GM23338 (cell line): ENCODE data around the gene PLPPR2. TPM values are rescaled to one million over a fixed set of nuclear protein-coding genes. Genes with fewer than 3 reads are reported as not detected.

Experiments
- ATAC-seq: fragments of 200-7000 bp; cut with Tn5 transposase; 3 replicates; pipeline ENCODE4 v1.9.1; 2020
- DNase-seq: peaks from one replicate; pipeline ENCODE4 v3.0.0-alpha.2; 2015; ENCODE audit warnings: low spot score
- H2AFZ ChIP-seq: fragments of 200-600 bp; sonication (generic); 2 replicates; pipeline ENCODE4 v1.8.0; 2016; ENCODE audit warnings: antibody characterized with exemption, mild to moderate bottlenecking, moderate library complexity
- H3F3A ChIP-seq: fragments of 200-600 bp; sonication (generic); replicated peaks from 2 replicates; pipeline ENCODE4 v1.8.0; 2017; ENCODE audit warnings: antibody characterized with exemption, mixed run types, low read depth
- H3K27ac ChIP-seq: fragments of 200-600 bp; sonication (generic); 2 replicates; pipeline ENCODE4 v1.6.1; 2016; ENCODE audit warnings: low read depth
- H3K27me3 ChIP-seq: fragments of 200-600 bp; sonication (generic); 2 replicates; pipeline ENCODE4 v1.8.0; 2016; ENCODE audit warnings: mild to moderate bottlenecking, mixed run types, moderate library complexity; ENCODE audit not compliant: insufficient read depth
- H3K36me3 ChIP-seq: fragments of 200-600 bp; sonication (generic); 2 replicates; pipeline ENCODE4 v1.8.0; 2016; ENCODE audit warnings: mild to moderate bottlenecking; ENCODE audit not compliant: insufficient read depth
- H3K4me1 ChIP-seq: fragments of 200-600 bp; sonication (generic); 2 replicates; pipeline ENCODE4 v1.8.0; 2016; ENCODE audit warnings: mild to moderate bottlenecking, moderate library complexity; ENCODE audit not compliant: insufficient read depth
- H3K4me2 ChIP-seq: fragments of 200-600 bp; sonication (generic); 2 replicates; pipeline ENCODE4 v1.7.1; 2017; ENCODE audit warnings: mixed run types
- H3K4me3 ChIP-seq: fragments of 200-600 bp; sonication (generic); 2 replicates; pipeline ENCODE4 v1.6.1; 2016; ENCODE audit warnings: mixed run types
- H3K79me2 ChIP-seq: fragments of 200-600 bp; sonication (generic); replicated peaks from 2 replicates; pipeline ENCODE4 v1.8.0; 2017; ENCODE audit warnings: mild to moderate bottlenecking; ENCODE audit not compliant: insufficient read depth
- H3K9me2 ChIP-seq: fragments of 200-600 bp; sonication (generic); 2 replicates; pipeline ENCODE4 v1.8.0; 2017; ENCODE audit not compliant: insufficient read depth
- H4K20me1 ChIP-seq: fragments of 200-600 bp; sonication (generic); replicated peaks from 2 replicates; pipeline ENCODE4 v1.8.0; 2017; ENCODE audit warnings: mild to moderate bottlenecking; ENCODE audit not compliant: insufficient read depth
- H3K27ac Mint-ChIP-seq: 2 replicates; pipeline ENCODE4 v1.8.0; 2020; ENCODE audit warnings: inconsistent platforms, mild to moderate bottlenecking, moderate library complexity, mixed read lengths
- H3K27me3 Mint-ChIP-seq: 3 replicates; pipeline ENCODE4 v1.8.0; 2022; ENCODE audit warnings: low read depth, mild to moderate bottlenecking, moderate library complexity, mixed read lengths, inconsistent platforms; ENCODE audit not compliant: insufficient read depth, poor library complexity
- H3K36me3 Mint-ChIP-seq: 3 replicates; pipeline ENCODE4 v1.8.0; 2021; ENCODE audit warnings: low read depth, mild to moderate bottlenecking, inconsistent platforms, moderate library complexity, mixed read lengths
- H3K4me1 Mint-ChIP-seq: 3 replicates; pipeline ENCODE4 v1.8.0; 2020; ENCODE audit warnings: mild to moderate bottlenecking, inconsistent platforms, mixed read lengths
- H3K4me3 Mint-ChIP-seq: 3 replicates; pipeline ENCODE4 v1.8.0; 2021; ENCODE audit warnings: moderate library complexity, mild to moderate bottlenecking, inconsistent platforms, mixed read lengths
- H3K9me3 Mint-ChIP-seq: 3 replicates; pipeline ENCODE4 v1.8.0; 2020; ENCODE audit warnings: moderate library complexity, mild to moderate bottlenecking, inconsistent platforms, mixed read lengths
- CREB1 ChIP-seq: fragments of 250-450 bp; sonication (Bioruptor Pico); IDR thresholded peaks from 2 replicates; pipeline ENCODE4 v1.5.0; 2020; ENCODE audit warnings: low read depth, mild to moderate bottlenecking, moderate library complexity
- EZH2 ChIP-seq: fragments of 200-600 bp; sonication (generic); IDR thresholded peaks from one replicate; pipeline ENCODE4 v1.8.0; 2017; ENCODE audit warnings: antibody characterized with exemption, mild to moderate bottlenecking, low read depth; ENCODE audit not compliant: unreplicated experiment
- EZH2phosphoT487 ChIP-seq: fragments of 200-600 bp; sonication (generic); IDR thresholded peaks from one replicate; pipeline ENCODE4 v1.8.1; 2018; ENCODE audit warnings: antibody characterized with exemption; ENCODE audit not compliant: unreplicated experiment
- JUNB ChIP-seq: IDR thresholded peaks from one replicate; pipeline ENCODE4 v1.6.1; 2016; ENCODE audit warnings: antibody characterized with exemption; ENCODE audit not compliant: unreplicated experiment
- NANOG ChIP-seq: IDR thresholded peaks from 2 replicates; pipeline ENCODE4 v1.6.1; 2016; ENCODE audit warnings: antibody characterized with exemption, borderline replicate concordance
- POLR2AphosphoS5 ChIP-seq: IDR thresholded peaks from 2 replicates; pipeline ENCODE4 v1.6.1; 2016; ENCODE audit warnings: antibody characterized with exemption, low read depth
- STAT1 ChIP-seq: IDR thresholded peaks from one replicate; pipeline ENCODE4 v1.6.1; 2016; ENCODE audit warnings: antibody characterized with exemption; ENCODE audit not compliant: unreplicated experiment
- ZNF114 ChIP-seq: fragments of 250-450 bp; sonication (Bioruptor Pico); IDR thresholded peaks from 2 replicates; pipeline ENCODE4 v1.5.0; 2020; ENCODE audit warnings: mild to moderate bottlenecking, moderate library complexity
- ZNF331 ChIP-seq: fragments of 250-450 bp; sonication (Bioruptor Pico); IDR thresholded peaks from 2 replicates; pipeline ENCODE4 v1.5.0; 2020; ENCODE audit warnings: low read depth, mild to moderate bottlenecking, moderate library complexity
- polyA plus RNA-seq: library from polyadenylated mRNA; unstranded; fragments of >200 nt; fragmentation: Nextera tagmentation; extraction: Ambion mirVana; gene quantifications from 2 replicates; pipeline ENCODE4 v1.2.1, GENCODE V29; 2016
- total RNA-seq: library from RNA; depleted of rRNA; stranded (reverse); fragments of >200 nt; shearing (Covaris generic); gene quantifications from 2 replicates; pipeline ENCODE4 v1.2.3, GENCODE V29; 2014
- TF ChIP-seq, protein P1 (sequence below): IDR thresholded peaks from one replicate; pipeline ENCODE4 v1.6.1; 2018; ENCODE audit warnings: antibody characterized with exemption; ENCODE audit not compliant: unreplicated experiment
- TF ChIP-seq, protein P2 (sequence below), 2 experiments: fragments of 200-600 bp in 1 of 2; sonication (generic) in 1 of 2; conservative IDR thresholded peaks; 2 replicates each; pipeline versions ENCODE4 v1.5.1 to v1.6.1; 2016 to 2017; ENCODE audit warnings: antibody characterized with exemption in 2 of 2, low read depth in 2 of 2, mild to moderate bottlenecking in 2 of 2, moderate library complexity in 1 of 2
- TF ChIP-seq, protein P3 (sequence below): IDR thresholded peaks from 2 replicates; pipeline ENCODE4 v1.6.1; 2016; ENCODE audit warnings: antibody characterized with exemption
- TF ChIP-seq, protein P4 (sequence below): fragments of 250-450 bp; sonication (Bioruptor Pico); IDR thresholded peaks from 2 replicates; pipeline ENCODE4 v1.5.0; 2020; ENCODE audit warnings: mild to moderate bottlenecking, moderate library complexity

The PLPPR2 gene
- total and polyA plus RNA-seq, 2 experiments from 2014 or later = 9.0 to 12.0 TPM

DNA sequence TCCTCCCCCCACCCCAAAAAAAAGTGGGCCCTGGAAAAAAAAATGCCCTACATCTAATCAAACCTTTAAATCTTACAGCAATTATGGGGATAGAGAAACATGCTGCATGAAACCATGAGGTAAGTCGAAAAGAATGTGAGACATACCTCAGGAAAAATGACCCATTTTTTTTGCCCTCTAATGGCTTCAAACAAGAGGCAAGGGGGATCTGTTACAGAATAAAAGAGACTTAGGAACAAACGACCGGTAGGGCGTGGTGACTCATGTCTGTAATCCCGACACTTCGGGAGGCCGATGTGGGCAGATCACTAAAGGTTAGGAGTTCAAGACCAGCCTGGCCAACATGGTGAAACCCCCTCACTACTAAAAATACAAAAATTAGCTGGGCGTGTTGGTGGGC is 55.5 kb downstream of the PLPPR2 start:
- peaks cover 24% of the 10 kb centered on the region for H3K36me3 Mint-ChIP-seq

More for the DNA sequence above, 55.5 kb downstream of the PLPPR2 start:
- H3K9me3 Mint-ChIP-seq = no peaks in the 10 kb centered on the region
- Histone ChIP-seq H3K4me2 (no peak overlapping the region), H3K36me3 (no peaks in the 10 kb centered on the region; the same call in 1 of the 2 replicates), H3K4me3 (no peak overlapping the region), H4K20me1 (peaks cover 11% of the 10 kb centered on the region), H3K27me3 (no peaks in the 10 kb centered on the region), H3K79me2 (no peaks in the 10 kb centered on the region), H2AFZ (no peak overlapping the region), H3K4me1 (peaks cover 2% of the 10 kb centered on the region; the same call in 1 of the 2 replicates), H3K27ac (no peak overlapping the region), H3F3A (0 out of 2 replicates have a peak, but pooled peaks cover 2% of the 10 kb centered on the region), H3K9me2 (no peaks in the 10 kb centered on the region)
- H3K4me3 Mint-ChIP-seq = no peak overlapping the region
- H3K4me1 Mint-ChIP-seq = no peaks in the 10 kb centered on the region; the same call in 2 of the 3 replicates
- H3K27ac Mint-ChIP-seq = no peak overlapping the region
- DNase-seq (no peak), ATAC-seq (no peak)
- peaks cover 2% of the 10 kb centered on the region for H3K27me3 Mint-ChIP-seq
- TF ChIP-seq NANOG (no peak), ZNF331 (CRISPR knock-in tag) (no peak), POLR2AphosphoS5 (no peak), JUNB (no peak), ZNF114 (CRISPR knock-in tag) (no peak), STAT1 (no peak), CREB1 (CRISPR knock-in tag) (no peak), EZH2phosphoT487 (no peak), EZH2 (no peak)
- TF ChIP-seq, protein P1, sequence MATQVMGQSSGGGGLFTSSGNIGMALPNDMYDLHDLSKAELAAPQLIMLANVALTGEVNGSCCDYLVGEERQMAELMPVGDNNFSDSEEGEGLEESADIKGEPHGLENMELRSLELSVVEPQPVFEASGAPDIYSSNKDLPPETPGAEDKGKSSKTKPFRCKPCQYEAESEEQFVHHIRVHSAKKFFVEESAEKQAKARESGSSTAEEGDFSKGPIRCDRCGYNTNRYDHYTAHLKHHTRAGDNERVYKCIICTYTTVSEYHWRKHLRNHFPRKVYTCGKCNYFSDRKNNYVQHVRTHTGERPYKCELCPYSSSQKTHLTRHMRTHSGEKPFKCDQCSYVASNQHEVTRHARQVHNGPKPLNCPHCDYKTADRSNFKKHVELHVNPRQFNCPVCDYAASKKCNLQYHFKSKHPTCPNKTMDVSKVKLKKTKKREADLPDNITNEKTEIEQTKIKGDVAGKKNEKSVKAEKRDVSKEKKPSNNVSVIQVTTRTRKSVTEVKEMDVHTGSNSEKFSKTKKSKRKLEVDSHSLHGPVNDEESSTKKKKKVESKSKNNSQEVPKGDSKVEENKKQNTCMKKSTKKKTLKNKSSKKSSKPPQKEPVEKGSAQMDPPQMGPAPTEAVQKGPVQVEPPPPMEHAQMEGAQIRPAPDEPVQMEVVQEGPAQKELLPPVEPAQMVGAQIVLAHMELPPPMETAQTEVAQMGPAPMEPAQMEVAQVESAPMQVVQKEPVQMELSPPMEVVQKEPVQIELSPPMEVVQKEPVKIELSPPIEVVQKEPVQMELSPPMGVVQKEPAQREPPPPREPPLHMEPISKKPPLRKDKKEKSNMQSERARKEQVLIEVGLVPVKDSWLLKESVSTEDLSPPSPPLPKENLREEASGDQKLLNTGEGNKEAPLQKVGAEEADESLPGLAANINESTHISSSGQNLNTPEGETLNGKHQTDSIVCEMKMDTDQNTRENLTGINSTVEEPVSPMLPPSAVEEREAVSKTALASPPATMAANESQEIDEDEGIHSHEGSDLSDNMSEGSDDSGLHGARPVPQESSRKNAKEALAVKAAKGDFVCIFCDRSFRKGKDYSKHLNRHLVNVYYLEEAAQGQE = no peak
- TF ChIP-seq, protein P2, sequence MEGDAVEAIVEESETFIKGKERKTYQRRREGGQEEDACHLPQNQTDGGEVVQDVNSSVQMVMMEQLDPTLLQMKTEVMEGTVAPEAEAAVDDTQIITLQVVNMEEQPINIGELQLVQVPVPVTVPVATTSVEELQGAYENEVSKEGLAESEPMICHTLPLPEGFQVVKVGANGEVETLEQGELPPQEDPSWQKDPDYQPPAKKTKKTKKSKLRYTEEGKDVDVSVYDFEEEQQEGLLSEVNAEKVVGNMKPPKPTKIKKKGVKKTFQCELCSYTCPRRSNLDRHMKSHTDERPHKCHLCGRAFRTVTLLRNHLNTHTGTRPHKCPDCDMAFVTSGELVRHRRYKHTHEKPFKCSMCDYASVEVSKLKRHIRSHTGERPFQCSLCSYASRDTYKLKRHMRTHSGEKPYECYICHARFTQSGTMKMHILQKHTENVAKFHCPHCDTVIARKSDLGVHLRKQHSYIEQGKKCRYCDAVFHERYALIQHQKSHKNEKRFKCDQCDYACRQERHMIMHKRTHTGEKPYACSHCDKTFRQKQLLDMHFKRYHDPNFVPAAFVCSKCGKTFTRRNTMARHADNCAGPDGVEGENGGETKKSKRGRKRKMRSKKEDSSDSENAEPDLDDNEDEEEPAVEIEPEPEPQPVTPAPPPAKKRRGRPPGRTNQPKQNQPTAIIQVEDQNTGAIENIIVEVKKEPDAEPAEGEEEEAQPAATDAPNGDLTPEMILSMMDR (conservative IDR thresholded peaks at IDR 0.05; ENCODE audit: low read depth in 2 of 2) = no peak
- TF ChIP-seq, protein P3, sequence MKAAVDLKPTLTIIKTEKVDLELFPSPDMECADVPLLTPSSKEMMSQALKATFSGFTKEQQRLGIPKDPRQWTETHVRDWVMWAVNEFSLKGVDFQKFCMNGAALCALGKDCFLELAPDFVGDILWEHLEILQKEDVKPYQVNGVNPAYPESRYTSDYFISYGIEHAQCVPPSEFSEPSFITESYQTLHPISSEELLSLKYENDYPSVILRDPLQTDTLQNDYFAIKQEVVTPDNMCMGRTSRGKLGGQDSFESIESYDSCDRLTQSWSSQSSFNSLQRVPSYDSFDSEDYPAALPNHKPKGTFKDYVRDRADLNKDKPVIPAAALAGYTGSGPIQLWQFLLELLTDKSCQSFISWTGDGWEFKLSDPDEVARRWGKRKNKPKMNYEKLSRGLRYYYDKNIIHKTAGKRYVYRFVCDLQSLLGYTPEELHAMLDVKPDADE = no peak
- TF ChIP-seq, protein P4, sequence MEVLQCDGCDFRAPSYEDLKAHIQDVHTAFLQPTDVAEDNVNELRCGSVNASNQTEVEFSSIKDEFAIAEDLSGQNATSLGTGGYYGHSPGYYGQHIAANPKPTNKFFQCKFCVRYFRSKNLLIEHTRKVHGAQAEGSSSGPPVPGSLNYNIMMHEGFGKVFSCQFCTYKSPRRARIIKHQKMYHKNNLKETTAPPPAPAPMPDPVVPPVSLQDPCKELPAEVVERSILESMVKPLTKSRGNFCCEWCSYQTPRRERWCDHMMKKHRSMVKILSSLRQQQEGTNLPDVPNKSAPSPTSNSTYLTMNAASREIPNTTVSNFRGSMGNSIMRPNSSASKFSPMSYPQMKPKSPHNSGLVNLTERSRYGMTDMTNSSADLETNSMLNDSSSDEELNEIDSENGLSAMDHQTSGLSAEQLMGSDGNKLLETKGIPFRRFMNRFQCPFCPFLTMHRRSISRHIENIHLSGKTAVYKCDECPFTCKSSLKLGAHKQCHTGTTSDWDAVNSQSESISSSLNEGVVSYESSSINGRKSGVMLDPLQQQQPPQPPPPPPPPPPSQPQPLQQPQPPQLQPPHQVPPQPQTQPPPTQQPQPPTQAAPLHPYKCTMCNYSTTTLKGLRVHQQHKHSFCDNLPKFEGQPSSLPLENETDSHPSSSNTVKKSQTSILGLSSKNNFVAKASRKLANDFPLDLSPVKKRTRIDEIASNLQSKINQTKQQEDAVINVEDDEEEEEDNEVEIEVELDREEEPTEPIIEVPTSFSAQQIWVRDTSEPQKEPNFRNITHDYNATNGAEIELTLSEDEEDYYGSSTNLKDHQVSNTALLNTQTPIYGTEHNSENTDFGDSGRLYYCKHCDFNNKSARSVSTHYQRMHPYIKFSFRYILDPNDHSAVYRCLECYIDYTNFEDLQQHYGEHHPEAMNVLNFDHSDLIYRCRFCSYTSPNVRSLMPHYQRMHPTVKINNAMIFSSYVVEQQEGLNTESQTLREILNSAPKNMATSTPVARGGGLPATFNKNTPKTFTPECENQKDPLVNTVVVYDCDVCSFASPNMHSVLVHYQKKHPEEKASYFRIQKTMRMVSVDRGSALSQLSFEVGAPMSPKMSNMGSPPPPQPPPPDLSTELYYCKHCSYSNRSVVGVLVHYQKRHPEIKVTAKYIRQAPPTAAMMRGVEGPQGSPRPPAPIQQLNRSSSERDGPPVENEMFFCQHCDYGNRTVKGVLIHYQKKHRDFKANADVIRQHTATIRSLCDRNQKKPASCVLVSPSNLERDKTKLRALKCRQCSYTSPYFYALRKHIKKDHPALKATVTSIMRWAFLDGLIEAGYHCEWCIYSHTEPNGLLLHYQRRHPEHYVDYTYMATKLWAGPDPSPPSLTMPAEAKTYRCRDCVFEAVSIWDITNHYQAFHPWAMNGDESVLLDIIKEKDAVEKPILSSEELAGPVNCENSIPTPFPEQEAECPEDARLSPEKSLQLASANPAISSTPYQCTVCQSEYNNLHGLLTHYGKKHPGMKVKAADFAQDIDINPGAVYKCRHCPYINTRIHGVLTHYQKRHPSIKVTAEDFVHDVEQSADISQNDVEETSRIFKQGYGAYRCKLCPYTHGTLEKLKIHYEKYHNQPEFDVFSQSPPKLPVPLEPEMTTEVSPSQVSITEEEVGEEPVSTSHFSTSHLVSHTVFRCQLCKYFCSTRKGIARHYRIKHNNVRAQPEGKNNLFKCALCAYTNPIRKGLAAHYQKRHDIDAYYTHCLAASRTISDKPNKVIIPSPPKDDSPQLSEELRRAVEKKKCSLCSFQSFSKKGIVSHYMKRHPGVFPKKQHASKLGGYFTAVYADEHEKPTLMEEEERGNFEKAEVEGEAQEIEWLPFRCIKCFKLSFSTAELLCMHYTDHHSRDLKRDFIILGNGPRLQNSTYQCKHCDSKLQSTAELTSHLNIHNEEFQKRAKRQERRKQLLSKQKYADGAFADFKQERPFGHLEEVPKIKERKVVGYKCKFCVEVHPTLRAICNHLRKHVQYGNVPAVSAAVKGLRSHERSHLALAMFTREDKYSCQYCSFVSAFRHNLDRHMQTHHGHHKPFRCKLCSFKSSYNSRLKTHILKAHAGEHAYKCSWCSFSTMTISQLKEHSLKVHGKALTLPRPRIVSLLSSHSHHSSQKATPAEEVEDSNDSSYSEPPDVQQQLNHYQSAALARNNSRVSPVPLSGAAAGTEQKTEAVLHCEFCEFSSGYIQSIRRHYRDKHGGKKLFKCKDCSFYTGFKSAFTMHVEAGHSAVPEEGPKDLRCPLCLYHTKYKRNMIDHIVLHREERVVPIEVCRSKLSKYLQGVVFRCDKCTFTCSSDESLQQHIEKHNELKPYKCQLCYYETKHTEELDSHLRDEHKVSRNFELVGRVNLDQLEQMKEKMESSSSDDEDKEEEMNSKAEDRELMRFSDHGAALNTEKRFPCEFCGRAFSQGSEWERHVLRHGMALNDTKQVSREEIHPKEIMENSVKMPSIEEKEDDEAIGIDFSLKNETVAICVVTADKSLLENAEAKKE (CRISPR knock-in tag) = no peak
